Measurements from ENCODE around the gene MARCHF2. TPM values are rescaled to one million over a fixed set of nuclear protein-coding genes. Genes with fewer than 3 reads are reported as not detected.

MARCHF2 gene
- total RNA-seq, 1 donor from 2014 or later: 42.5 TPM

DNA sequence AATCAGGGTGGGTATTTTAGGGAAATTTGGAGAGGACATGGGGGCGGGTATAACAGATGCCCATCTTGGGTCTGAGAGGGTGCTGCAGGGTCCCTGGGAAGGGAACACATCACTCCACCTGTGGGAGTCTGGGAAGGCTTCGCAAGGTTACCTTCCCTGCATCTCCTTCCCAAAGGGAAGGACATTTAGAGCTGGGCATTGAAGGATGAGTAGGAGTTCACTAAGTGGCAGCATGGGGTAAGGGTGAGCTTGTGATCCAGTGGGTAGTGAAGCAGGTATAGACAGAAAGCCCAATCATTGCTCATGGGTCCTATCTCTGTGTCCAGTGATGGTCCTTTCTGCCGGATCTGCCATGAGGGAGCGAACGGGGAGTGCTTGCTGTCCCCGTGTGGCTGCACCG, 13.2 kb downstream of the MARCHF2 start:
- H3K4me1 Mint-ChIP-seq (ENCODE audit: low read depth): peaks cover 21% of the 10 kb centered on the region
- H3K27ac Mint-ChIP-seq (ENCODE audit: unreplicated experiment): no peak overlapping the region
- TF ChIP-seq, protein P1, sequence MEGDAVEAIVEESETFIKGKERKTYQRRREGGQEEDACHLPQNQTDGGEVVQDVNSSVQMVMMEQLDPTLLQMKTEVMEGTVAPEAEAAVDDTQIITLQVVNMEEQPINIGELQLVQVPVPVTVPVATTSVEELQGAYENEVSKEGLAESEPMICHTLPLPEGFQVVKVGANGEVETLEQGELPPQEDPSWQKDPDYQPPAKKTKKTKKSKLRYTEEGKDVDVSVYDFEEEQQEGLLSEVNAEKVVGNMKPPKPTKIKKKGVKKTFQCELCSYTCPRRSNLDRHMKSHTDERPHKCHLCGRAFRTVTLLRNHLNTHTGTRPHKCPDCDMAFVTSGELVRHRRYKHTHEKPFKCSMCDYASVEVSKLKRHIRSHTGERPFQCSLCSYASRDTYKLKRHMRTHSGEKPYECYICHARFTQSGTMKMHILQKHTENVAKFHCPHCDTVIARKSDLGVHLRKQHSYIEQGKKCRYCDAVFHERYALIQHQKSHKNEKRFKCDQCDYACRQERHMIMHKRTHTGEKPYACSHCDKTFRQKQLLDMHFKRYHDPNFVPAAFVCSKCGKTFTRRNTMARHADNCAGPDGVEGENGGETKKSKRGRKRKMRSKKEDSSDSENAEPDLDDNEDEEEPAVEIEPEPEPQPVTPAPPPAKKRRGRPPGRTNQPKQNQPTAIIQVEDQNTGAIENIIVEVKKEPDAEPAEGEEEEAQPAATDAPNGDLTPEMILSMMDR (IDR thresholded peaks at IDR 0.05): no peak
- H3K4me3 Mint-ChIP-seq (ENCODE audit: unreplicated experiment): no peak overlapping the region
- H3K36me3 Mint-ChIP-seq (ENCODE audit: low read depth): peaks cover 4% of the 10 kb centered on the region
- no peaks in the 10 kb centered on the region for H3K9me3 Mint-ChIP-seq (ENCODE audit: low read depth)
- no peaks in the 10 kb centered on the region for H3K27me3 Mint-ChIP-seq (ENCODE audit: low read depth)
- no peak for DNase-seq (ENCODE audit: low spot score)

DNA sequence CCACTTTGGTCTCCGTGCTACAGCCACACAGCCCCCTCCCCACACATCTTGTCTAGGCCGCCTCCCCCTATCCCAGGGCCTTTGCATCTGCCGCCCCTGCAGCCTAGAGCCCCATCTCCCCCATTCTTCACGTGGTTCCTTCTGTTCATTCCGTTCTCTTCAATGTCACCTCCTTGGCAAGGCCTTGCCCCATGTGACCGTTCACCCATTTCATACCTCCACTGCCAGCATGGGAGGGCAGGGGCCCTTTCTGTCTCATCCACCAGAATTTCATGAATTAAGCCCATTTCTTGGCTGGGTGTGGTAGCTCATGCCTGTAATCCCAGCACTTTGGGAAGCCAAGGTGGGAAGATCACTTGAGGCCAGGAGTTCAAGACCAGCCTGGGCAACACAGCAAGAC, 15.9 kb downstream of the MARCHF2 start:
- no peaks in the 10 kb centered on the region for H3K9me3 Mint-ChIP-seq (ENCODE audit: low read depth)
- H3K27ac Mint-ChIP-seq (ENCODE audit: unreplicated experiment): no peak overlapping the region
- peaks cover 4% of the 10 kb centered on the region for H3K36me3 Mint-ChIP-seq (ENCODE audit: low read depth)
- H3K27me3 Mint-ChIP-seq (ENCODE audit: low read depth): no peaks in the 10 kb centered on the region
- no peak overlapping the region for H3K4me3 Mint-ChIP-seq (ENCODE audit: unreplicated experiment)
- H3K4me1 Mint-ChIP-seq (ENCODE audit: low read depth): peaks cover 14% of the 10 kb centered on the region
- TF ChIP-seq, protein P1 (IDR thresholded peaks at IDR 0.05): no peak
- no peak for DNase-seq (ENCODE audit: low spot score)

DNA sequence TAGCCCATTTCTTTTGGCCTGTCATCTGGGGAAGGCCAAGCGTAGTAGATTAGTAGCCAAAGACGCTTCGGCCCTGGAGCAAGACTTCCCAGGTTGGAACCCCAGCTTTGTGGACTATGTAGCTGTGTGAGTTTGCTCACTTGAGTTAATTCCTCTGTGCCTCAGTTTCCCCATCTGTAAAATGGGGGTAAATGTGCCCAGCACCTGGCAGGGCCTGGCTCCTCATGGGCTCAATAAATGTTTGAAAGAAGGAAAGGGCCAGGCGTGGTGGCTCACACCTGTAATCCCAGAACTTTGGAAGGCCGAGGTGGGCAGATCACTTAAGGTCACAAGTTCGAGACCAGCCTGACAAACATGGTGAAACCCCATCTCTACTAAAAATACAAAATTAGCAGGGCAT, 16.7 kb downstream of the MARCHF2 start:
- H3K4me3 Mint-ChIP-seq (ENCODE audit: unreplicated experiment): no peak overlapping the region

DNA sequence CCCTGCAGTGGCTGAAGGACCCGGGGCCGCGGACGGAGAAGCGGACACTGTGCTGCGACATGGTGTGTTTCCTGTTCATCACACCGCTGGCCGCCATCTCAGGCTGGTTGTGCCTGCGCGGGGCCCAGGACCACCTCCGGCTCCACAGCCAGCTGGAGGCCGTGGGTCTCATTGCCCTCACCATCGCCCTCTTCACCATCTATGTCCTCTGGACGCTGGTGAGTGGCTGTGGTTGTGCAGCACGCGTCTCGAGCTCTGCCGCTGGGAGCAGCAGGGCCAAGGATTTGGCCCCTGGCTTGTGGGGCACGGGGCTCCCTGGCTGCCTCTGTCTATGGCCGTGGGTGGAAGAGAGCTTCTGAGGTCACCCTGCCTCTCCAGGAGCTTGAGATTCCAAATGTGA, 17.5 kb downstream of the MARCHF2 start:
- Mint-ChIP-seq H3K36me3 (ENCODE audit: low read depth) (peaks cover 4% of the 10 kb centered on the region), H3K27me3 (ENCODE audit: low read depth) (no peaks in the 10 kb centered on the region), H3K27ac (ENCODE audit: unreplicated experiment) (no peak overlapping the region), H3K9me3 (ENCODE audit: low read depth) (no peaks in the 10 kb centered on the region), H3K4me3 (ENCODE audit: unreplicated experiment) (no peak overlapping the region), H3K4me1 (ENCODE audit: low read depth) (peaks cover 14% of the 10 kb centered on the region)
- TF ChIP-seq, protein P1 (IDR thresholded peaks at IDR 0.05): no peak
- DNase-seq (ENCODE audit: low spot score): no peak

More for the DNA sequence above, 16.7 kb downstream of the MARCHF2 start:
- TF ChIP-seq, protein P1 (IDR thresholded peaks at IDR 0.05): no peak
- no peaks in the 10 kb centered on the region for H3K9me3 Mint-ChIP-seq (ENCODE audit: low read depth)
- DNase-seq (ENCODE audit: low spot score): no peak
- no peak overlapping the region for H3K27ac Mint-ChIP-seq (ENCODE audit: unreplicated experiment)
- peaks cover 4% of the 10 kb centered on the region for H3K36me3 Mint-ChIP-seq (ENCODE audit: low read depth)
- peaks cover 11% of the 10 kb centered on the region for H3K4me1 Mint-ChIP-seq (ENCODE audit: low read depth)
- no peaks in the 10 kb centered on the region for H3K27me3 Mint-ChIP-seq (ENCODE audit: low read depth)

DNA sequence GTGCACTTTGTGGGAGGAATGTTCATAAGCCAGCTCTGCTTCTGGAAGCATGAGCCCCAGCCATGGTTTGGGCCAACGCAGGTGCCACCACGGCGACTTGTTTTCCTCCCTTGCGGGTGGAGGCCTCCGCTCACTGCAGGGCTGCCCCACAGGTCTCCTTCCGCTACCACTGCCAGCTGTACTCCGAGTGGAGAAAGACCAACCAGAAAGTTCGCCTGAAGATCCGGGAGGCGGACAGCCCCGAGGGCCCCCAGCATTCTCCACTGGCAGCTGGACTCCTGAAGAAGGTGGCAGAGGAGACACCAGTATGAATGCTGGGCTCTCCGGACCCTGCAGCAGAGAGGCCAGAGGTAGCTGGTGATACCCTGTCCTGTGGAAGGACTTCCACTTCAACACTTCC, 25.1 kb downstream of the MARCHF2 start:
- DNase-seq (ENCODE audit: low spot score): peak; percentile 79
- TF ChIP-seq, protein P1 (IDR thresholded peaks at IDR 0.05): no peak
- Mint-ChIP-seq H3K27ac (ENCODE audit: unreplicated experiment) (no peak overlapping the region), H3K27me3 (ENCODE audit: low read depth) (no peaks in the 10 kb centered on the region), H3K36me3 (ENCODE audit: low read depth) (no peaks in the 10 kb centered on the region), H3K4me1 (ENCODE audit: low read depth) (peaks cover 22% of the 10 kb centered on the region), H3K4me3 (ENCODE audit: unreplicated experiment) (no peak overlapping the region), H3K9me3 (ENCODE audit: low read depth) (no peaks in the 10 kb centered on the region)

All from chondrocyte (in vitro differentiated cells).